ENCODE measurements around the gene ZNF385A. TPM values are rescaled to one million over a fixed set of nuclear protein-coding genes. Genes with fewer than 3 reads are reported as not detected.

Gene ZNF385A
- total and polyA plus RNA-seq, 2 of the 13 experiments (the other 11 are each of a cell fraction or from before 2014, with no cell fraction given) = 0.44 to 0.67 TPM

DNA sequence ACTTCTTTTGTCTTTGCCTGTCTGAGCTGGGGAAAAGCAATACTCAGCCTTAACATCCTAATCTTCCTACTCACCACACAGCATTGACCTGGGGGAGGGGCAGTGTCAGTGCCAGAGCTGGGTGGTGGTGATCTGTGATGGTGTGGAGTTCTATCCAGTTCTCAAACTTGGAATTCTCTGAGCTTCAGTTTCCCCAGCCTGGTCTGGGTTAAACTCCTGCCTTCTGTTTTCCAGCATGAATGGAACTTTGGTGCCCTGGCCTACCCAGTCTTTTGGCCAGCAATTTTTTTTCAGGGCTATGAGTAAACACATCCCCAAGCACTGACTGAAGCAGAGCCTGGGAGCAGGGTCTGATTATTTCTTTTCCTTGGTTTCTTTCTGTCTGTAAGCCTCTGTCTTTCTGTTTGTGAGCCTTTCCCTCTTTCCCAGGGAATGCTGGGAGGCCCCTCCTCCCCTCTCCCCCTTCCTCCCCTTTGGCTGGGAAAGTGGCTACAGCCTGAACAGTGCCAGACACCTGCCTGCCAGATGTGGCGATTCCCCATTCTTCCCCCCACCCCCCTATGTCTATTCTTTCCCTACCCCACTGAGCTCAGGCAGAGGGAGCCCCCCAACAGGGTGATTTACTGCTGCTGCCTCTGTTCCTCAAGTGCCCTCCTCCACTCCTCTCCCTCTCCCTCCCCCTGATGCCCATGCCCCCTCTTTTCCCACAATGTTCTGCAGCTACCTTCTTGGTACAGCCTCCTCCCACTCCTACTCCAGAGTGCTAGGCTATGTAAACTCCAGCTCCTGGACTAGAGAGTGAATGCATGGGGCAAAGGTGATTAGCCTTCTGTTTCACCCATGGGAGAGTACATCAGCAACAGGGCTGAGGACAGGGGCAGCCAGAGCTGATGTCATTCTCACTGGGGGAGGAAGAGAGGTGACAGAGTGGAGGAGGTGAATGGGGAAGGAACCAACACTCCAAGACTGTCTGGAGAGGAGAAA, 31.4 kb downstream of the ZNF385A start:
- FAIRE-seq = peak; percentile 34
- H3K4me3 ChIP-seq (replicated peaks in 1 of 3; ENCODE audit: insufficient read depth in 1 of 3, low read depth in 2 of 3, low read length in 3 of 3) = no peak overlapping the region
- no peaks in the 10 kb centered on the region for H3K27me3 ChIP-seq (ENCODE audit: control insufficient read depth in 1 of 2, insufficient read depth in 2 of 2, low read length in 2 of 2)
- WGBS (ENCODE audit: low lambda C conversion rate) = 57% methylated on average over 1 of the region's 1 CpG
- POLR2A ChIA-PET = interaction anchor here (1.1 to 2.4 kb wide), 3 partner anchors 24 to 73 kb away, joined by 4 to 11 read pairs (median 10); partner anchors contain the start of genes CBX5, COPZ1 and HNRNPA1
- DNase-seq (ENCODE audit: low spot score) = no peak
- intact Hi-C loops (cut with micrococcal nuclease; ENCODE audit: unreplicated experiment) = loop anchor here (2.0 kb wide), 1 partner anchor 24 kb away; no protein-coding TSS in a partner anchor
- peak overlapping the region; percentile 23; the same call in 1 of the 2 replicates for H3K4me2 ChIP-seq (ENCODE audit: low read depth, low read length)
- TF ChIP-seq ZSCAN25 (CRISPR knock-in tag; IDR thresholded peaks at IDR 0.05) (peak; percentile 25; the same call in 1 of the 2 replicates), ZNF83 (CRISPR knock-in tag; IDR thresholded peaks at IDR 0.05; ENCODE audit: borderline replicate concordance) (no peak), FOXA1 (IDR thresholded peaks at IDR 0.05) (no peak), FOXA1 (CRISPR knock-in tag; IDR thresholded peaks at IDR 0.05) (0 out of 2 replicates have a peak, but pooled peaks have one; percentile 26), AGO2 (optimal IDR thresholded peaks at IDR 0.05; ENCODE audit: low read depth, low read length) (no peak), ZNF709 (CRISPR knock-in tag; IDR thresholded peaks at IDR 0.05) (no peak), ZSCAN22 (CRISPR knock-in tag; IDR thresholded peaks at IDR 0.05) (no peak), CENPX (CRISPR knock-in tag; IDR thresholded peaks at IDR 0.05) (no peak), TOPORS (CRISPR knock-in tag; IDR thresholded peaks at IDR 0.05) (no peak), ZNF143 (CRISPR knock-in tag; IDR thresholded peaks at IDR 0.05) (0 out of 2 replicates have a peak, but pooled peaks have one; percentile 18), ZNF20 (CRISPR knock-in tag; IDR thresholded peaks at IDR 0.05) (peak; percentile 97; the same call in 1 of the 2 replicates), YEATS4 (CRISPR knock-in tag; IDR thresholded peaks at IDR 0.05; ENCODE audit: borderline replicate concordance) (no peak), SP2 (CRISPR knock-in tag; IDR thresholded peaks at IDR 0.05) (no peak), MLX (CRISPR knock-in tag; IDR thresholded peaks at IDR 0.05) (no peak), NKX3-1 (CRISPR knock-in tag; IDR thresholded peaks at IDR 0.05) (no peak), ETV6 (CRISPR knock-in tag; conservative IDR thresholded peaks at IDR 0.05) (no peak), DPF2 (CRISPR knock-in tag; IDR thresholded peaks at IDR 0.05; ENCODE audit: borderline replicate concordance, low read depth) (no peak), TBP (CRISPR knock-in tag; IDR thresholded peaks at IDR 0.05) (no peak), ZKSCAN5 (CRISPR knock-in tag; IDR thresholded peaks at IDR 0.05) (peak; percentile 81; the same call in 1 of the 2 replicates)
- TF ChIP-seq, protein P1, sequence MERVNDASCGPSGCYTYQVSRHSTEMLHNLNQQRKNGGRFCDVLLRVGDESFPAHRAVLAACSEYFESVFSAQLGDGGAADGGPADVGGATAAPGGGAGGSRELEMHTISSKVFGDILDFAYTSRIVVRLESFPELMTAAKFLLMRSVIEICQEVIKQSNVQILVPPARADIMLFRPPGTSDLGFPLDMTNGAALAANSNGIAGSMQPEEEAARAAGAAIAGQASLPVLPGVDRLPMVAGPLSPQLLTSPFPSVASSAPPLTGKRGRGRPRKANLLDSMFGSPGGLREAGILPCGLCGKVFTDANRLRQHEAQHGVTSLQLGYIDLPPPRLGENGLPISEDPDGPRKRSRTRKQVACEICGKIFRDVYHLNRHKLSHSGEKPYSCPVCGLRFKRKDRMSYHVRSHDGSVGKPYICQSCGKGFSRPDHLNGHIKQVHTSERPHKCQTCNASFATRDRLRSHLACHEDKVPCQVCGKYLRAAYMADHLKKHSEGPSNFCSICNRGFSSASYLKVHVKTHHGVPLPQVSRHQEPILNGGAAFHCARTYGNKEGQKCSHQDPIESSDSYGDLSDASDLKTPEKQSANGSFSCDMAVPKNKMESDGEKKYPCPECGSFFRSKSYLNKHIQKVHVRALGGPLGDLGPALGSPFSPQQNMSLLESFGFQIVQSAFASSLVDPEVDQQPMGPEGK (CRISPR knock-in tag; IDR thresholded peaks at IDR 0.05) = 0 out of 2 replicates have a peak, but pooled peaks have one; percentile 18
- TF ChIP-seq, protein P2, sequence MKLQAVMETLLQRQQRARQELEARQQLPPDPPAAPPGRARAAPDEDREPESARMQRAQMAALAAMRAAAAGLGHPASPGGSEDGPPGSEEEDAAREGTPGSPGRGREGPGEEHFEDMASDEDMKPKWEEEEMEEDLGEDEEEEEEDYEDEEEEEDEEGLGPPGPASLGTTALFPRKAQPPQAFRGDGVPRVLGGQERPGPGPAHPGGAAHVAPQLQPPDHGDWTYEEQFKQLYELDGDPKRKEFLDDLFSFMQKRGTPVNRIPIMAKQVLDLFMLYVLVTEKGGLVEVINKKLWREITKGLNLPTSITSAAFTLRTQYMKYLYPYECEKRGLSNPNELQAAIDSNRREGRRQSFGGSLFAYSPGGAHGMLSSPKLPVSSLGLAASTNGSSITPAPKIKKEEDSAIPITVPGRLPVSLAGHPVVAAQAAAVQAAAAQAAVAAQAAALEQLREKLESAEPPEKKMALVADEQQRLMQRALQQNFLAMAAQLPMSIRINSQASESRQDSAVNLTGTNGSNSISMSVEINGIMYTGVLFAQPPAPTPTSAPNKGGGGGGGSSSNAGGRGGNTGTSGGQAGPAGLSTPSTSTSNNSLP (IDR thresholded peaks at IDR 0.05; ENCODE audit: low read depth, low read length) = no peak
- peak overlapping the region; percentile 10; the same call in 1 of the 2 replicates for H3K9ac ChIP-seq (ENCODE audit: insufficient read depth, low read depth, low read length)
- ATAC-seq = peak; percentile 75
- H3K4me1 ChIP-seq (ENCODE audit: insufficient read depth, low read length) = peaks cover 37% of the 10 kb centered on the region
- no peaks in the 10 kb centered on the region for H3K9me3 ChIP-seq (ENCODE audit: low read length)
- no peak overlapping the region for H2AFZ ChIP-seq (ENCODE audit: low read length)
- CTCF ChIA-PET (ENCODE audit: low intra/inter-chr PET ratio, low total read pairs) = no interaction called here
- H4K20me1 ChIP-seq (ENCODE audit: insufficient read depth, low read length) = no peaks in the 10 kb centered on the region
- H3K79me2 ChIP-seq (ENCODE audit: insufficient read depth, low read length) = no peaks in the 10 kb centered on the region
- in situ Hi-C loops (cut with HindIII; ENCODE audit: extremely low pct_ligation_motif_present, low pct_unique_long_range_greater_than_20kb) = no loop called here
- H3K36me3 ChIP-seq (replicated peaks in 1 of 2; ENCODE audit: control insufficient read depth in 1 of 2, insufficient read depth in 2 of 2, low read length in 2 of 2) = peaks cover 13 to 29% of the 10 kb centered on the region in 2 experiments
- BruUV-seq (replicated peaks) = no TSS peak
- peak overlapping the region; percentile 28 for H3K27ac ChIP-seq (ENCODE audit: extremely low read length, insufficient read depth, low read length)

Data from HepG2 (cell line).